IPS-18c (cell line): Measurements from ENCODE around the gene ODAD3.
"Not testable (repeated sequence)": the region's sequence is repeated elsewhere in the genome, so short reads cannot be mapped to it uniquely, and the experiment has no call there.

Experiments
- H3K4me3 ChIP-seq: 2 replicates; pipeline ENCODE4 v1.7.0; 2013; ENCODE audit warnings: low read depth, mild to moderate bottlenecking, low read length, moderate library complexity; ENCODE audit not compliant: insufficient read depth
- H3K9me3 ChIP-seq: one replicate; pipeline ENCODE4 v1.6.1; 2013; ENCODE audit warnings: mild to moderate bottlenecking, low read length, moderate library complexity; ENCODE audit not compliant: control insufficient read depth, insufficient read depth

Gene ODAD3

DNA sequence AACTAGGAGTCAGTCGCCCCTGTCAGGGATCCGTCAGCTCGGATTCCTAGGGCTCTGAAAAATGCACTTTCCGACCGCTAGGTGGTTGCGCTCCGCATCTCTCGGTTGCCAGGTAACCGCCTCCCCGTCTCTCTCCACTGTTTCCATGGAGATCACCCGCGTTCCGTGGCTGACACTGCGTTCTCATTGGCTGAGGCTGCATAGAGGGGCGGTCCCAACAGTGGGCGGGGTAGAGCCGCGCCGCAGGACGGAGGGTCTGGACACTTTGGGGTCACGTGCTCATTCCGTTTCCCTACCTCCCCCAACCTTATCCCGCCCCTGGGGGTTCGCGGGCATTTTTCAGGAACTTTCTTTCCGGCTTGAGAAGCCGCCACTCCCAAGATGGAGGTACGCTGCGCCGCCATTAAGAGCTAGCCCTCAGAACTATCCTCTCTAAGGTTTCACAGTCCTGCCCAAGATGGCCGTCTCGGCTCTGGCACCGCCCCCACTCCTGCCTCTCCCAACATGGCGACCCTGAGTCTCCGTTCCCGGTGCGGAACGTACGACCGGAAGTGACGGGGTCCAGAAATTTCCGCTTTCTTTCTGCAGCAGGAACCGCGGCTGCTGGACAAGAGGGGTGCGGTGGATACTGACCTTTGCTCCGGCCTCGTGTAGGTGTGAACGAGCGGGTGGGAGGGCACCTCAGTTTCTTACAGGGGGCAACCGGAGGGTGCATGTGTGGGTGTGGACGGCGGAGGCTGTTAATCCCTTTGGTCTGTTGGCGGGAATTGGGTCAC, at the start of gene ODAD3, which contains the start of gene PRKCSH:
TSS of gene ODAD3 (minus strand) at position 65 of the 776 bp plus-strand sequence. CDS start 105 bp downstream, outside the sequence.
TSS of gene PRKCSH (plus strand) at position 579 of the 776 bp plus-strand sequence. CDS start 483 bp downstream, outside the sequence.
- peak within 1 kb of the TSS; percentile 97 for H3K4me3 ChIP-seq
- H3K9me3 ChIP-seq = no peaks in the 10 kb centered on the region

GRCh38 chr19:11483366-11484111, 48.6 kb upstream of the ODAD3 start:
- Histone ChIP-seq H3K9me3 (peaks cover 9% of the 10 kb centered on the region), H3K4me3 (no peak overlapping the region)

DNA sequence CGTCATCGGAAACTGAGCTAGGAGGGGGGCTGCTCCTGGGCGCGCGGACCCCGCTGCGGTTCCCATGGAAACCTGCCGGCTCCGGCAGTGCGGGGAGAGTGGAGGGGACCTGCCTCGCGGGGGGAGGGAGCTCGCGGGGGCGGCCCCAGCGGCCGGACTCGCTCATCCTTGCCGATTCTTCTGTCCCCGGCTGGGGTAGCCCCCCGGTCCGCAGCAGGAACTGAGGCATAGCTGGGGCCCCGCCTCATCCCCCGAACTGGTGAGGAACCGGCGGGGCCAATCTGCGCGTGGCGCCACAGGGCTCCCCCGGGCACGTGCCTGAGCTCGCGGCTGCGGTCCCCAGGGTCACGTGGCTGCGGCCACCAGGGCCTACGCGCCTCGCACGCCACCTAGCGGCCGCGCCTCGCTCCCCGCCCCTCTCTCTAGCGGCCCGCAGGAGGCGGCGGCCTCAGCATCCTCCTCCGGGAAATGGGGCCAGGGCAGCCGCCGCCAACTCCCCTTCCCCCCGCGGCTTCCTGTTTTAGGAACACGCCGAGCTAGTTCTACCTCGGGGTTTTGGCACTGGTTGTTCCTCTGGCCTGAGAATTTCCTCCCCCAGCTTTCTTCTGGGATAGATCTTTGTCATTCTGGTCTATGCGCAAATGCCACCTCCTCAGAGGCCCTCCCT, 47.6 kb upstream of the ODAD3 start:
- Histone ChIP-seq H3K9me3 (peaks cover 9% of the 10 kb centered on the region), H3K4me3 (peak overlapping the region; percentile 40)

- peak overlapping the region; percentile 40 for H3K4me3 ChIP-seq
- H3K9me3 ChIP-seq = peaks cover 9% of the 10 kb centered on the region
Observed at GRCh38 chr19:11481534-11482383, 46.8 kb upstream of the ODAD3 start.

- peaks cover 9% of the 10 kb centered on the region for H3K9me3 ChIP-seq
- peak within 1 kb of the TSS; percentile 28 for H3K4me3 ChIP-seq
Observed at GRCh38 chr19:11480715-11481533, 46.0 kb upstream of the ODAD3 start, which contains the start of gene ELAVL3. TSS of gene ELAVL3 (minus strand) at chr19:11481046. CDS start at chr19:11480608, 438 bp downstream.

- Histone ChIP-seq H3K9me3 (peaks cover 9% of the 10 kb centered on the region), H3K4me3 (peak overlapping the region; percentile 28)
Observed at GRCh38 chr19:11479898-11480714, 45.2 kb upstream of the ODAD3 start.

DNA sequence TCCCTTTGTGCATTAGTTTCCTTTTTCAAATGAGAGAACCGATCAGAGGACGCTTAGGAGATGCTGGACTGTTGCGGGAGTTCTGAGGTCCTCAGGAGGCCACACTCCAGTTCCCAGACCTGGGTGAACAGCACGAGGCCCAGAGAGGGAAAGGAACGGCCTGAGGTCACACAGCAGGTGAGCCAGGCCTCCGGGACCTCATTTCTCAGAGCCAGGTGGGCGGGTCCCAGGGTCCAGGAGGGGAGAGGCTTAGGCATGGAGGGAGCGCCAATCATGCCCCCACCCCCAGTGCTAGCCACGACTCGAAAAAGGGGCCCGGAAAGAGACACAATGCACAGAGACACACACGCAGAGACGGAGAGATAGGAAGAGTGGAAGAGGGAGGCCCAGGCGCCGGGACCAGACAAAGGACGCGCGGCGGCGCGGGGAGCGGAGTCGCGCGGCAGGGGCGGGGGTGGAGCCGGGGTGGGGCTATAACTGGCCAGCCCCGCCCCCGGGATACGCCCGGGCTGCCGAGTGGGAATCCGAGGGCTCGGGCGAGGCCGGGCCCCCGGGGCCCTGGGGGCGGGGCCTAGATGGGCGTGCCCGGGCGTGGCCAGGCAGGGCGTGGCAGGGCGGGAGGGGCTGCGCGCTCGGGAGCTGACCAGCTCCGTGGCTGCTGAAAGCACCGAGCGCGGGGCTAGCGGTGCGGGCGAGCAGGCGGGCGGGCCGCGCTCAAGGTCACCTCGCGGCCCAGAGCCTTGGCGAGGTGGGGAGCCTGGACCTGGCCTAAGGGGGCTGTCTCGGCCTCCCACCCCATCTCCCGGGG, 44.4 kb upstream of the ODAD3 start:
- Histone ChIP-seq H3K9me3 (peaks cover 9% of the 10 kb centered on the region), H3K4me3 (peak overlapping the region; percentile 28; the same call in 1 of the 2 replicates)

- peaks cover 11% of the 10 kb centered on the region for H3K9me3 ChIP-seq
- no peak overlapping the region for H3K4me3 ChIP-seq
Observed at GRCh38 chr19:11478167-11479089, 43.5 kb upstream of the ODAD3 start.

- no peak overlapping the region for H3K4me3 ChIP-seq
- peaks cover 6% of the 10 kb centered on the region for H3K9me3 ChIP-seq
Observed at GRCh38 chr19:11475861-11476260, 40.9 kb upstream of the ODAD3 start.

DNA sequence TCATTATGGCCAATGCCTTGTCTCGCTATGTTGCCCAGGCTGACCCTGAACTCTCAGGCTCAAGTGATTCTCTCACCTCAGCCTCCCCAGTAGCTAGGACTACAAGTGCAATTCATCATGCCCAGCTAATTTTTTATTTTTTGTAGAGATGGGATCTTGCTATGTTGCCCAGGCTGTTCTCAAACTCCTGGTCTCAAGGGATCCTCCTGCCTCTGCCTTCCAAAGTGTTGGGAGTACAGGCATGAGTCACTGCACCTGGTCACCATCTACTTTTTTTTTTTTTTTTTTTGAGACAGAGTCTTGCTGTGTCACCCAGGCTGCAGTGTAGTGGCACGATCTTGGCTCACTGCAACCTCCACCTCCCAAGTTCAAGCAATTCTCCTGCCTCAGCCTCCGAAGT, 40.4 kb upstream of the ODAD3 start:
- not testable (repeated sequence) for H3K4me3 ChIP-seq, H3K9me3 ChIP-seq

- Histone ChIP-seq H3K4me3 (no peak overlapping the region), H3K9me3 (peaks cover 2% of the 10 kb centered on the region)
Observed at GRCh38 chr19:11473725-11474124, 38.8 kb upstream of the ODAD3 start.

GRCh38 chr19:11468266-11468845, 33.4 kb upstream of the ODAD3 start:
- not testable (repeated sequence) for H3K4me3 ChIP-seq, H3K9me3 ChIP-seq

DNA sequence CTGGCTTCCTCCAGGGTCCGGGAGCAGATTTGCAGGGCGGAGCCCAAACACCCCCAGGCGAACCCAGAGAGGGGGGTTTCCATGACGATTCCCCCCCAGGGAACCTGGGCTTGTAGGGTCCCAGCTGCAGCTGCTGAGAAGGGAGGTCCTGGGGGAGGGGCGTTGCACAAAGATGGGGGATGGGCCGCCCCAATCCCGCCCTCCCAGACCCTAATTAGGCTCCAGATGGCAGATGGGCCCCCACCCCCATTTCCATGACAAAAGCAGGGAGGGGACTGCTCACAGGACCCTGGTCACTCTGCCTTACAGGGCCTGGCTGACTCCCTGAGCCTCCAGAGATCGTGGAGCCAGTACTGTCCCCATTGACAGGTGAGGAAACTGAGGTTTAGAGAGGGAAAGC, 30.7 kb upstream of the ODAD3 start:
- Histone ChIP-seq H3K9me3 (no peaks in the 10 kb centered on the region), H3K4me3 (no peak overlapping the region)
